ENCODE results near the gene CCDC85C.

Gene CCDC85C

GRCh38 chr14:99587460-99588278 is 16.3 kb downstream of the CCDC85C start:
- no peak for DNase-seq

- DNase-seq: no peak
Measured at GRCh38 chr14:99586761-99587459, 17.1 kb downstream of the CCDC85C start.

DNA sequence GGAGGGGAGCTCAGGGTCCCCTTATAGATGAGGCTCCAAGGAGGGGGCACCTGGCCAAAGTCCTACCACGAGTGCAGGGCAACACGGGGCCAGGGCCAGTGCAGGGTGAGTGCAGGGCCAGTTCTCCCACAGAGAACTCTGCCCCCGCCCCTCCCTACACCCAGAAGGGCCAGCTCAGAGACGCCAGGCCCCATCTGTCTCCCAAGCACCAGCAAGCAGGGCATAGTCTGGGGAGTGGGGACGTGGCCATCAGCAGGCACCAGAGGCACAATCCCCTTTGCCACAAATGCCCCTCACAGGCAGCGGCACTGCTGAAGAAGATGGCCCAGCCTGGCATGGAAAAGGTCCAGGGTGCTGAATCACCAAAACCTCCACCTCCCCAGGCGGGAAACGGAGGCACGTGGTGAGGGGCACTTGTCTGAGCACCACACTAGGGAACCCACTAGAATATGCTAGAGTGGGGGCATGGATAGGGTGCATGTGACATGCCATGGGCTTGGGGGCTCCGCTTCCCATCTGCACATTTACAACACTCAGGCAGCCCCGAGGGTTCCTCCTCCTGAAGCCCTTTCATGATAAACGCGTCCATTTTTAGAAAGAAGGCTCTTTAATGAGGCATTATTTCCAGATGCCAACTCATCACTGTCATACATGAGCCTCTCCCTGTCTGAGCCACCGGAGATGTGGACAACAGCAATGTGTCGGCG is 17.8 kb downstream of the CCDC85C start:
- DNase-seq: no peak

DNA sequence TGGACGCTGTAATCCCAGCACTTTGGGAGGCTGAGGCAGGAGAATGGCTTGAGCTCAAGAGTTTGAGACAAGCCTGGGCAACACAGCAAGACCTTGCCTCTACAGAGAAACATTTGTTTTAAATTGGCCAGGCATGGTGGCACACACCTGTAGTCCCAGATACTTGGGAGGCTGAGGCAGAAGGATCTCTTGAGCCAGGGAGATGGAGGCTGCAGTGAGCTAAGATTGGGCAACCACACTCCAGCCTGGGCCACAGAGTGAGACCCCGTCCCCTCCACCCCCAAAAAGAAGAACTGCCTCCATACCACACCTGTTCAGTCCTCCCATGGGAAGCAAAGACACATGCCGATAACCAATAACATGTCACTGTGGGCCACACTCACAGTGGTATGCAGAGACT is 19.2 kb downstream of the CCDC85C start:
- DNase-seq: no peak

- DNase-seq: no peak
Measured at GRCh38 chr14:99581938-99582337, 22.1 kb downstream of the CCDC85C start.

- DNase-seq: no peak
Measured at GRCh38 chr14:99581374-99581773, 22.6 kb downstream of the CCDC85C start.

DNA sequence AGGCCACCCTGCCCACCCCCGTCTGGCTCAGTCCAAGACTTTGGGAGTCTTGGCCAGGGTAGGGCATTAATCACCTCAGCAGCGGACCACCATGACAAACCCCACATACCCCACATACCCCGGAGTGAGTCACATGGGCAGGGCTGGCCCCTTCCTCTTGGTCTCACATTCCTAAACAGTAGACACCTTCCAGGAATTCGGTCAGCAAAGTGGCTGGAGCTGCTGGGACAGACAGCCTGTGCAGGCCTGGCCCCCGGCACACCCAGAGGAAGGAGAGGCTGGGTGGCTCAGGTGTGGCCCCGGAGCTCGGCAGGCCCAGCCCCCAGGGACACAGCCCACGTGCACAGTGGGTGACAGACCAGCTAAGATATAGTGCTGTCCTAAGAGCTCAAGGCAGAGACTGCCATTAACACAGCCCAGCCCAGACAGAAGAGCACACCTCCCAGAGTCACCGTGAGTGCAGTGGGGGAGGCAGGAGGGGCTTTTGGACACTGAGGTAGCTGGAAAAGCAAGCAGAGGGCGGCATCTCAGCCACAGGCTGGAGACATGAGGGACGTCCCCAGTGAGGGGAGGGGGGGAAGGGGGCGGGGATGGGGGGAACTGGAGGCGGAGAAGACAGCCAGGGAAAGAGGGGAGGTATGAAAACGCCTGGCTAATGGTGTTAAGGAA is 24.0 kb downstream of the CCDC85C start:
- no peak for DNase-seq

- no peak for DNase-seq
Measured at GRCh38 chr14:99579120-99579836, 24.7 kb downstream of the CCDC85C start.

DNA sequence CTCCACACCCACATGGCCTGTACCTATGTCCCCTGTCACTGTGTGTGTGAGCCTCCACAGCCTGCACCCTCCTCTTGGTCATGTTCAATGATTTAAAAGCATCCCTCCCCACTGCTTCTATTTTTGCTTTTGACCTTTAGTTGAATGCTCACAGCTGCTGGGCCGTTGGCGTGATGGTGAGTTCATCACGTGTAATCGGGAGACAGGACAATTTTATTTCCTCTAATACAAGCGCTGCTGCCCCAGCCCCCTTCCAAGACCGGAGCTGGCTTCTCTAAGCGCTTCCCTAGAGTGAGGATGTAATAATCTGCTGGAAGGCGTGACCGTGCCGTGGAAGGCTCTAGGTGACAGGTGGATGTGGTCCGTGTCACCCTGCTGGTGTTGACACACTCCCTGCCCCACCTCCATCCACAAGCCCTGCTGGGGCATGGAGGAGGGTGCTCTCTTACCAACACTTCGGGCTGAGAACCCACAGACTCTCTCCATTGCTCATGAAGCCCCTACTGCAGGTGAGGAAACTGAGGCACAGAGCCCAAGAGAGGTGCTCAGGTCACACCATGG is 25.4 kb downstream of the CCDC85C start:
- no peak for DNase-seq

- DNase-seq: no peak
Measured at GRCh38 chr14:99576761-99577705, 27.0 kb downstream of the CCDC85C start.

- DNase-seq: no peak
Measured at GRCh38 chr14:99576304-99576703, 27.7 kb downstream of the CCDC85C start.

- no peak for DNase-seq
Measured at GRCh38 chr14:99575043-99576023, 28.7 kb downstream of the CCDC85C start.

GRCh38 chr14:99574099-99574880 is 29.7 kb downstream of the CCDC85C start:
- no peak for DNase-seq

- no peak for DNase-seq
Measured at GRCh38 chr14:99573436-99574098, 30.4 kb downstream of the CCDC85C start.

DNA sequence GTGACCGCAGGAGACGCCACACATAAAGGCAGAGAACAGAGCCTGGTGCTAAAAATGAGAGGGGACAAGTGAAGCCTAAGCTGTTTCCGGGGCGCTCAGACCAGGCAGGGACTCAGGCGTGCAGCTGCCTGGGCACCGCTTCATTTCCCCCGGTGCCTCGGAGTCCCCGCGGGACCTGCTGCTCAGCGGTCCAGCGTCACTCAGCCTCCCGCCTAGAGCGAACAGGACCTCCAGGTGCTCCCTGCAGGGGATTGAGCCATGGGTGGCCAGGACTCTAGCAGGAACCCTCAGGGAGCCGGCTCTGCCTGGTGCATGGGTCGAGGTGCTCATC is 31.0 kb downstream of the CCDC85C start:
- no peak for DNase-seq

- DNase-seq: no peak
Measured at GRCh38 chr14:99572173-99572999, 31.6 kb downstream of the CCDC85C start.

- no peak for DNase-seq
Measured at GRCh38 chr14:99571303-99571986, 32.6 kb downstream of the CCDC85C start.
